Thyroid gland (tissue), 4 donors: ENCODE data around the gene SP7.

Experiments used
- POLR2A ChIP-seq, 2 donors: fragments of 450-650 bp; IDR thresholded peaks; one replicate each; pipeline ENCODE4 v1.6.1; 2017; ENCODE audit warnings: antibody characterized with exemption in 2 of 2, mild to moderate bottlenecking in 2 of 2, moderate library complexity in 1 of 2
- TF ChIP-seq, protein P1 (sequence below), 6 experiments: fragments of 200-600 bp in 3 of 6; fragments of 450-650 bp in 3 of 6; sonication (generic) in 3 of 6; IDR thresholded peaks; one replicate each; pipeline ENCODE4 v1.5.1; 2016 to 2019; ENCODE audit warnings: antibody characterized with exemption in 6 of 6, mild to moderate bottlenecking in 2 of 6, inconsistent platforms in 1 of 6, moderate library complexity in 1 of 6

DNA sequence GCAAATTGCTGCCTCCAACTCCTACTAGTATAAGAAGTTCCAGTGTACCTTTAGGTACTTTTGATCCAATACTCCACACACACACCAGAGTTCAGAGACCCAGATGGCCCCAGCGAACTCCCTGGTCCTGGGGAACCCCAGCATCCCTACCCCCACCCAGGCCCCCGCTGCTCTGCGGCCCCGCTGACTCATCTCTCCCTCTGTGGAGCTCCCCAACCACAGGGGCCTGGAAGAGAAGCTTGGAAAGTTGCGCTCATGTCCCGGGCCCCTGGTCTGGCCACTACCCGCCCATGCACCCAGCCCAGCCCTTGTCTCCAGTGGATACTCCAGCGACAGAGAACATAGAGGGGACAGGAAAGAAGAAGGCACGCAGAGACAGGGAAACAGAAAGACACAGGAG is 4.2 kb upstream of the SP7 start:
- TF ChIP-seq, protein P1, sequence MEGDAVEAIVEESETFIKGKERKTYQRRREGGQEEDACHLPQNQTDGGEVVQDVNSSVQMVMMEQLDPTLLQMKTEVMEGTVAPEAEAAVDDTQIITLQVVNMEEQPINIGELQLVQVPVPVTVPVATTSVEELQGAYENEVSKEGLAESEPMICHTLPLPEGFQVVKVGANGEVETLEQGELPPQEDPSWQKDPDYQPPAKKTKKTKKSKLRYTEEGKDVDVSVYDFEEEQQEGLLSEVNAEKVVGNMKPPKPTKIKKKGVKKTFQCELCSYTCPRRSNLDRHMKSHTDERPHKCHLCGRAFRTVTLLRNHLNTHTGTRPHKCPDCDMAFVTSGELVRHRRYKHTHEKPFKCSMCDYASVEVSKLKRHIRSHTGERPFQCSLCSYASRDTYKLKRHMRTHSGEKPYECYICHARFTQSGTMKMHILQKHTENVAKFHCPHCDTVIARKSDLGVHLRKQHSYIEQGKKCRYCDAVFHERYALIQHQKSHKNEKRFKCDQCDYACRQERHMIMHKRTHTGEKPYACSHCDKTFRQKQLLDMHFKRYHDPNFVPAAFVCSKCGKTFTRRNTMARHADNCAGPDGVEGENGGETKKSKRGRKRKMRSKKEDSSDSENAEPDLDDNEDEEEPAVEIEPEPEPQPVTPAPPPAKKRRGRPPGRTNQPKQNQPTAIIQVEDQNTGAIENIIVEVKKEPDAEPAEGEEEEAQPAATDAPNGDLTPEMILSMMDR (IDR thresholded peaks at IDR 0.05) = no peak
- TF ChIP-seq POLR2A (IDR thresholded peaks at IDR 0.05) = no peak
